ENCODE measurements around the gene MNAT1. TPM values are rescaled to one million over a fixed set of nuclear protein-coding genes. Genes with fewer than 3 reads are reported as not detected.

Gene MNAT1
- total and polyA plus RNA-seq, 4 donors = 16.7 to 85.5 (median 21.6) TPM

DNA sequence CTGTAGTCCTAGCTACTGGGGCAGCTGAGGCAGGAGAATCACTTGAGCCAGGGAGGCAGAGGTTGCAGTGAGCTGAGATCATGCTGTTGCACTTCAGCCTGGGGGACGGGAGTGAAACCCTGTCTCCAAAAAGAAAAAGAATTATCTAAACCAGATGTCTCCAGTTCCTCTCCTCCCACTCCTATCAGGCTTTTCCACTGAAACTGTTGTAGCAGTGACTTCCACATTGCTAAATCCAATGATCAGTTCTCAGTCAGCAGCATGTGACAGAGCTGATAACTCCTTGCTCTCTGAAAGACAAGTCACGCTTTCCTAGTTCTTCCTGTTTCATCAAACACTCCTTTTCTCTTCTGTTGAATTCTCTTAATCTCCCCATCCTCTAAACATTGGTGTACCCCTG is 255.0 kb downstream of the MNAT1 start:
- Histone ChIP-seq H3K4me1 (ENCODE audit: control insufficient read depth in 5 of 5, insufficient read depth in 5 of 5, low read length in 5 of 5) (no peaks in the 10 kb centered on the region), H3K36me3 (ENCODE audit: control insufficient read depth in 4 of 4, insufficient read depth in 4 of 4, low read length in 4 of 4) (peaks cover 9 to 26% (median 21%) of the 10 kb centered on the region in 4 donors), H3K27ac (ENCODE audit: low read depth in 1 of 2, low read length in 1 of 2) (no peak overlapping the region), H3K9me3 (ENCODE audit: control insufficient read depth in 4 of 4, insufficient read depth in 3 of 4, low read length in 3 of 4) (no peaks in the 10 kb centered on the region), H3K4me3 (no peak overlapping the region), H3K27me3 (ENCODE audit: control insufficient read depth in 3 of 3, insufficient read depth in 3 of 3, low read length in 2 of 3) (no peaks in the 10 kb centered on the region), H3K9ac (ENCODE audit: insufficient read depth in 1 of 2, low read length in 2 of 2) (no peak overlapping the region)
- no peak for ATAC-seq (ENCODE audit: insufficient read depth, low FRiP score)
- 76 to 82% methylated on average over 2 of the region's 2 CpGs for WGBS, 2 donors
- no peak for DNase-seq
- TF ChIP-seq, protein P1, sequence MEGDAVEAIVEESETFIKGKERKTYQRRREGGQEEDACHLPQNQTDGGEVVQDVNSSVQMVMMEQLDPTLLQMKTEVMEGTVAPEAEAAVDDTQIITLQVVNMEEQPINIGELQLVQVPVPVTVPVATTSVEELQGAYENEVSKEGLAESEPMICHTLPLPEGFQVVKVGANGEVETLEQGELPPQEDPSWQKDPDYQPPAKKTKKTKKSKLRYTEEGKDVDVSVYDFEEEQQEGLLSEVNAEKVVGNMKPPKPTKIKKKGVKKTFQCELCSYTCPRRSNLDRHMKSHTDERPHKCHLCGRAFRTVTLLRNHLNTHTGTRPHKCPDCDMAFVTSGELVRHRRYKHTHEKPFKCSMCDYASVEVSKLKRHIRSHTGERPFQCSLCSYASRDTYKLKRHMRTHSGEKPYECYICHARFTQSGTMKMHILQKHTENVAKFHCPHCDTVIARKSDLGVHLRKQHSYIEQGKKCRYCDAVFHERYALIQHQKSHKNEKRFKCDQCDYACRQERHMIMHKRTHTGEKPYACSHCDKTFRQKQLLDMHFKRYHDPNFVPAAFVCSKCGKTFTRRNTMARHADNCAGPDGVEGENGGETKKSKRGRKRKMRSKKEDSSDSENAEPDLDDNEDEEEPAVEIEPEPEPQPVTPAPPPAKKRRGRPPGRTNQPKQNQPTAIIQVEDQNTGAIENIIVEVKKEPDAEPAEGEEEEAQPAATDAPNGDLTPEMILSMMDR (IDR thresholded peaks at IDR 0.05; ENCODE audit: control extremely low read depth, extremely low read depth) = no peak

DNA sequence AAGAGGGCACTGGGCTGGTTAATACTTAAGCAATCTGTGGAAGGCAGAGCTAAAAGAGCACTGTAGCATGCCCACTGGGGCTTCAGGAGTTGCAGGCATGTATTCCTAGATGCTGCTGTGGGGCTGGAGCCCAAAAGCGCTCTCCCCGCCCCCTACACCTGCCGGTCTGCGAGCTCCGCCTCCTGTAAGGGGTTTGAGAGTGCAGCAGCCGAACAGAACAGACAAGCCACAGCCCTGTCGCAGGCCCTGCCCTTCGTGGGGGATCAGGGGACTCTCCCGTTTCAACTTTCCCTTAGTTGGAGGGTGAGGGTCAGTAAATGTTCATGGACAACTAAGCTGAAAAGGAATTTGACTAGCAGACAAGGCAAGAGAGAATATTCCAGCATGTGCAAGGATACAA is 264.1 kb downstream of the MNAT1 start:
- peaks cover 0 to 6% (median 2%) of the 10 kb centered on the region in 4 donors for H3K9me3 ChIP-seq (ENCODE audit: control insufficient read depth in 4 of 4, insufficient read depth in 3 of 4, low read length in 3 of 4)
- no peak overlapping the region for H3K27ac ChIP-seq (ENCODE audit: low read depth in 1 of 2, low read length in 1 of 2)
- ATAC-seq (ENCODE audit: insufficient read depth, low FRiP score) (no peak), DNase-seq (no peak)
- H3K4me3 ChIP-seq = no peak overlapping the region
- no peaks in the 10 kb centered on the region for H3K4me1 ChIP-seq (ENCODE audit: control insufficient read depth in 5 of 5, insufficient read depth in 5 of 5, low read length in 5 of 5)
- TF ChIP-seq, protein P1 (IDR thresholded peaks at IDR 0.05; ENCODE audit: control extremely low read depth, extremely low read depth) = no peak
- H3K36me3 ChIP-seq (ENCODE audit: control insufficient read depth in 4 of 4, insufficient read depth in 4 of 4, low read length in 4 of 4) = peaks cover 0 to 9% (median 2%) of the 10 kb centered on the region in 4 donors
- no peaks in the 10 kb centered on the region for H3K27me3 ChIP-seq (ENCODE audit: control insufficient read depth in 3 of 3, insufficient read depth in 3 of 3, low read length in 2 of 3)
- WGBS, 2 donors = 95 to 97% methylated on average over 9 of the region's 9 CpGs
- no peak overlapping the region for H3K9ac ChIP-seq (ENCODE audit: insufficient read depth in 1 of 2, low read length in 2 of 2)

DNA sequence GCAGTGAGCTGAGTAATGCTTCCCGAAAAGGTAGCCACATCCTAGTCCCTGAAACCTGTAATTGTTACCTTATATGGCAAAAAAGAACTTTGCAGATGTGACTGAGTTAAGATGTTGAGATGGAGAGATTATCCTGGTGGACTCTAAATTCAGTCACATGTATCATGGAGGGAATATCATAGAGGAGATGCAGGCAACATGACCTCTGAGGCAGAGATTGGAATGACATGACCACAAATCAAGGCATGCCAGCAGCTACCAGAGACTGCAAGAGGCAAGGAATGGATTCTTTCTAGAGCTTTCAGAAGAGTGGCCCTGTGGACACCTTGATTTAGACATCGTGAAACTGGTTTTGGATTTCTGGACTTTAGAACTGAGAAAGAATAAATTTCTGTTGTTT is 265.0 kb downstream of the MNAT1 start:
- Histone ChIP-seq H3K27me3 (ENCODE audit: control insufficient read depth in 3 of 3, insufficient read depth in 3 of 3, low read length in 2 of 3) (no peaks in the 10 kb centered on the region), H3K9me3 (ENCODE audit: control insufficient read depth in 4 of 4, insufficient read depth in 3 of 4, low read length in 3 of 4) (peaks cover 0 to 6% (median 2%) of the 10 kb centered on the region in 4 donors), H3K4me1 (ENCODE audit: control insufficient read depth in 5 of 5, insufficient read depth in 5 of 5, low read length in 5 of 5) (no peaks in the 10 kb centered on the region), H3K9ac (ENCODE audit: insufficient read depth in 1 of 2, low read length in 2 of 2) (no peak overlapping the region), H3K27ac (ENCODE audit: low read depth in 1 of 2, low read length in 1 of 2) (no peak overlapping the region), H3K4me3 (no peak overlapping the region), H3K36me3 (ENCODE audit: control insufficient read depth in 4 of 4, insufficient read depth in 4 of 4, low read length in 4 of 4) (peaks cover 0 to 9% (median 2%) of the 10 kb centered on the region in 4 donors)
- DNase-seq (no peak), ATAC-seq (ENCODE audit: insufficient read depth, low FRiP score) (no peak)
- 98 to 99% methylated on average over 2 of the region's 2 CpGs for WGBS, 2 donors
- TF ChIP-seq, protein P1 (IDR thresholded peaks at IDR 0.05; ENCODE audit: control extremely low read depth, extremely low read depth) = no peak

DNA sequence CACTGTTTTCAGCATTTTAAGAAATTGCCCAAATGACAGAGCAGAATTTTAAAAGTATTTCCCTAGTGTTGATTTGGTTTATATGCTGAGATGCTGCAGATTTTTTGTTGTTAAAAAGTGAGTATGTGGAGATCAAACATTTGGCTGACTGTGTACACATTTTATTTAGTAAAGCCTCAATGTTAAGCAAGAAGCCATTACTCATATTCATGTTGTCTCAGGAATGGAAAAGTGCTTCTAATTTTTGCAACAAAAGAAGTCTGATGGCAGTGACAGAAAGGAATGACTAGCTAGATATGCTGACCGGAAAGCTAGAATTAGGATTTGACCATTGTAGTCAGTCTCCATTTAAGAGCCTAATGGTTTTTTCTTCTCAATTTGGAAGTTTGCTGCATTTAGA is 269.0 kb downstream of the MNAT1 start:
- no peaks in the 10 kb centered on the region for H3K27me3 ChIP-seq (ENCODE audit: control insufficient read depth in 3 of 3, insufficient read depth in 3 of 3, low read length in 2 of 3)
- ATAC-seq (ENCODE audit: insufficient read depth, low FRiP score) (no peak), DNase-seq (no peak)
- TF ChIP-seq, protein P1 (IDR thresholded peaks at IDR 0.05; ENCODE audit: control extremely low read depth, extremely low read depth) = no peak
- H3K27ac ChIP-seq (ENCODE audit: low read depth in 1 of 2, low read length in 1 of 2) = no peak overlapping the region
- no peak overlapping the region for H3K9ac ChIP-seq (ENCODE audit: insufficient read depth in 1 of 2, low read length in 2 of 2)
- 93 to 100% methylated on average over 1 of the region's 1 CpG for WGBS, 2 donors
- no peak overlapping the region for H3K4me3 ChIP-seq
- H3K9me3 ChIP-seq (ENCODE audit: control insufficient read depth in 4 of 4, insufficient read depth in 3 of 4, low read length in 3 of 4) = peaks cover 0 to under 1% (median 0%) of the 10 kb centered on the region in 4 donors
- no peaks in the 10 kb centered on the region for H3K4me1 ChIP-seq (ENCODE audit: control insufficient read depth in 5 of 5, insufficient read depth in 5 of 5, low read length in 5 of 5)
- peaks cover 0 to 2% (median under 1%) of the 10 kb centered on the region in 4 donors for H3K36me3 ChIP-seq (ENCODE audit: control insufficient read depth in 4 of 4, insufficient read depth in 4 of 4, low read length in 4 of 4)

All from lung (tissue), 12 donors.